ENCODE data around the gene CARMIL3.
"Not testable (repeated sequence)": the region's sequence is repeated elsewhere in the genome, so short reads cannot be mapped to it uniquely, and the experiment has no call there.

GRCh38 chr14:24019944-24020343 lies 31.9 kb upstream of the CARMIL3 start:
- TF ChIP-seq TCF4 (CRISPR knock-in tag; IDR thresholded peaks at IDR 0.05; ENCODE audit: borderline replicate concordance); PATZ1 (CRISPR knock-in tag; IDR thresholded peaks at IDR 0.05; ENCODE audit: borderline replicate concordance); BACH2 (CRISPR knock-in tag; IDR thresholded peaks at IDR 0.05; ENCODE audit: borderline replicate concordance); CREB5 (CRISPR knock-in tag; IDR thresholded peaks at IDR 0.05; ENCODE audit: low read depth); TOX (CRISPR knock-in tag; IDR thresholded peaks at IDR 0.05; ENCODE audit: borderline replicate concordance); TSHZ2 (CRISPR knock-in tag; IDR thresholded peaks at IDR 0.05); ZFP30 (CRISPR knock-in tag; IDR thresholded peaks at IDR 0.05); ISL1 (CRISPR knock-in tag; IDR thresholded peaks at IDR 0.05); RARB (CRISPR knock-in tag; IDR thresholded peaks at IDR 0.05); CSRNP3 (CRISPR knock-in tag; IDR thresholded peaks at IDR 0.05); ZFP3 (CRISPR knock-in tag; IDR thresholded peaks at IDR 0.05); PPARA (CRISPR knock-in tag; IDR thresholded peaks at IDR 0.05; ENCODE audit: borderline replicate concordance); OSR1 (CRISPR knock-in tag; IDR thresholded peaks at IDR 0.05); CSDC2 (CRISPR knock-in tag; IDR thresholded peaks at IDR 0.05): not testable (repeated sequence)

Data from SK-N-SH treated with all-trans-retinoic acid at 6 μM for 48 hours (cell line).